Endodermal cell (in vitro differentiated cells): ENCODE measurements around the gene ADAMTS7. TPM values are rescaled to one million over a fixed set of nuclear protein-coding genes. Genes with fewer than 3 reads are reported as not detected.
"Not testable (repeated sequence)": the region's sequence is repeated elsewhere in the genome, so short reads cannot be mapped to it uniquely, and the experiment has no call there.

Source experiments
- DNase-seq: peaks from one replicate; pipeline ENCODE4 v3.0.0-alpha.2; 2017
- H3K27ac ChIP-seq: 2 replicates; pipeline ENCODE4 v1.5.1; 2013; ENCODE audit warnings: mild to moderate bottlenecking, low read depth, low read length, moderate library complexity
- H3K27me3 ChIP-seq: 2 replicates; pipeline ENCODE4 v1.6.1; 2013; ENCODE audit warnings: mild to moderate bottlenecking, low read length, moderate library complexity; ENCODE audit not compliant: insufficient read depth, control insufficient read depth, poor library complexity, severe bottlenecking
- H3K36me3 ChIP-seq: 2 replicates; pipeline ENCODE4 v1.7.0; 2013; ENCODE audit warnings: mild to moderate bottlenecking, low read length, moderate library complexity; ENCODE audit not compliant: control insufficient read depth, insufficient read depth
- H3K4me1 ChIP-seq: one replicate; pipeline ENCODE4 v1.7.0; 2013; ENCODE audit warnings: low read length; ENCODE audit not compliant: control insufficient read depth, insufficient read depth
- H3K4me3 ChIP-seq: 2 replicates; pipeline ENCODE4 v1.5.1; 2013; ENCODE audit warnings: mild to moderate bottlenecking, low read length, moderate library complexity
- H3K9ac ChIP-seq: 2 replicates; pipeline ENCODE4 v1.6.1; 2013; ENCODE audit warnings: mild to moderate bottlenecking, low read length, moderate library complexity; ENCODE audit not compliant: poor library complexity, severe bottlenecking; ENCODE audit errors: extremely low read depth
- H3K9me3 ChIP-seq: 2 replicates; pipeline ENCODE4 v1.6.1; 2013; ENCODE audit warnings: mild to moderate bottlenecking, low read length, moderate library complexity; ENCODE audit not compliant: control insufficient read depth
- H3K27ac Mint-ChIP-seq: 2 replicates; pipeline ENCODE4 v1.8.0; 2020; ENCODE audit warnings: mixed read lengths
- H3K27me3 Mint-ChIP-seq: 2 replicates; pipeline ENCODE4 v1.8.0; 2021; ENCODE audit warnings: mild to moderate bottlenecking, mixed read lengths; ENCODE audit not compliant: insufficient read depth
- H3K36me3 Mint-ChIP-seq: 2 replicates; pipeline ENCODE4 v1.8.0; 2020; ENCODE audit warnings: low read depth, mixed read lengths
- H3K4me1 Mint-ChIP-seq: 2 replicates; pipeline ENCODE4 v1.8.0; 2020; ENCODE audit warnings: mixed read lengths
- H3K4me3 Mint-ChIP-seq: 2 replicates; pipeline ENCODE4 v1.8.0; 2020; ENCODE audit warnings: mild to moderate bottlenecking, moderate library complexity, mixed read lengths
- H3K9me3 Mint-ChIP-seq: 2 replicates; pipeline ENCODE4 v1.8.0; 2020; ENCODE audit warnings: mild to moderate bottlenecking, mixed read lengths
- CTCF ChIP-seq: fragments of 200-600 bp; sonication (generic); conservative IDR thresholded peaks from 2 replicates; pipeline ENCODE4 v1.5.0; 2021; ENCODE audit warnings: antibody characterized with exemption, mild to moderate bottlenecking
- WGBS, 2 experiments: methylation state at CpG; one replicate each; pipeline versions ENCODE4 v1.1.5 to v1.1.7; 2013; ENCODE audit warnings: missing lambda C conversion rate in 2 of 2, mixed read lengths in 1 of 2; ENCODE audit not compliant: insufficient coverage in 1 of 2, insufficient read length in 1 of 2; 5-methylcytosine and 5-hydroxymethylcytosine counted together
- total RNA-seq, 2 donors: library from RNA; stranded (reverse); fragmentation: NEBNext Ultra II Directional in 1 of 2; extraction: Animal tissue kit (Norgen Biotek cat#: 25700) in 1 of 2; gene quantifications; 2 replicates in 1 of 2; 3 replicates in 1 of 2; pipeline ENCODE4 v1.2.1, GENCODE V29; 2021

Gene ADAMTS7
- total RNA-seq, 2 donors from 2014 or later: 55.8 to 67.1 TPM

- DNase-seq, H3K36me3 ChIP-seq, H3K4me1 ChIP-seq, H3K9me3 ChIP-seq, H3K27me3 Mint-ChIP-seq, H3K9me3 Mint-ChIP-seq, H3K9ac ChIP-seq, H3K27me3 ChIP-seq, H3K27ac Mint-ChIP-seq, H3K4me3 ChIP-seq, H3K4me3 Mint-ChIP-seq, H3K36me3 Mint-ChIP-seq, H3K4me1 Mint-ChIP-seq: not testable (repeated sequence)
- peak overlapping the region; percentile 10 for H3K27ac ChIP-seq
- WGBS, 2 experiments: 90 to 95% methylated on average over 4 to 27 of the region's 28 CpGs
Measured at GRCh38 chr15:78764340-78765153, 46.7 kb downstream of the ADAMTS7 start.

GRCh38 chr15:78763796-78764241 is 47.4 kb downstream of the ADAMTS7 start:
- Histone ChIP-seq H3K27ac (peak overlapping the region; percentile 68), H3K9ac (no peak overlapping the region), H3K27me3 (no peaks in the 10 kb centered on the region), H3K4me1 (no peaks in the 10 kb centered on the region), H3K36me3 (no peaks in the 10 kb centered on the region), H3K9me3 (no peaks in the 10 kb centered on the region), H3K4me3 (no peak overlapping the region)
- H3K9me3 Mint-ChIP-seq: no peaks in the 10 kb centered on the region
- no peak overlapping the region for H3K27ac Mint-ChIP-seq
- no peaks in the 10 kb centered on the region for H3K27me3 Mint-ChIP-seq
- no peak for TF ChIP-seq CTCF
- WGBS, 2 experiments: 93 to 95% methylated on average over 18 to 26 of the region's 26 CpGs
- no peak overlapping the region for H3K4me3 Mint-ChIP-seq
- peaks cover 5% of the 10 kb centered on the region for H3K4me1 Mint-ChIP-seq
- no peak for DNase-seq
- H3K36me3 Mint-ChIP-seq: no peaks in the 10 kb centered on the region

- Mint-ChIP-seq H3K4me3 (no peak overlapping the region), H3K27ac (peak overlapping the region; percentile 86), H3K27me3 (no peaks in the 10 kb centered on the region), H3K36me3 (no peaks in the 10 kb centered on the region), H3K9me3 (no peaks in the 10 kb centered on the region), H3K4me1 (peaks cover 2% of the 10 kb centered on the region)
- H3K9ac ChIP-seq: no peak overlapping the region
- H3K9me3 ChIP-seq: no peaks in the 10 kb centered on the region
- no peaks in the 10 kb centered on the region for H3K27me3 ChIP-seq
- no peak overlapping the region for H3K4me3 ChIP-seq
- no peak for TF ChIP-seq CTCF
- 92 to 98% methylated on average over 15 to 23 of the region's 29 CpGs for WGBS, 2 experiments
- H3K4me1 ChIP-seq: no peaks in the 10 kb centered on the region
- H3K27ac ChIP-seq: no peak overlapping the region
- no peaks in the 10 kb centered on the region for H3K36me3 ChIP-seq
- no peak for DNase-seq
Measured at GRCh38 chr15:78762985-78763795, 48.1 kb downstream of the ADAMTS7 start.

GRCh38 chr15:78762386-78762961 is 48.8 kb downstream of the ADAMTS7 start:
- DNase-seq, H3K4me3 Mint-ChIP-seq, H3K9me3 ChIP-seq, H3K27ac ChIP-seq, H3K9me3 Mint-ChIP-seq, H3K4me1 ChIP-seq, H3K27me3 Mint-ChIP-seq, H3K36me3 Mint-ChIP-seq, H3K9ac ChIP-seq, H3K27ac Mint-ChIP-seq, H3K27me3 ChIP-seq, H3K4me3 ChIP-seq, H3K4me1 Mint-ChIP-seq, H3K36me3 ChIP-seq: not testable (repeated sequence)
- 80 to 84% methylated on average over 6 to 25 of the region's 25 CpGs for WGBS, 2 experiments
